HFF-Myc (cell line): ENCODE data around the gene PLCB3.

Experiments used
- DNase-seq: peaks from one replicate; pipeline ENCODE4 v3.0.0-alpha.2; 2011; ENCODE audit warnings: low read depth; ENCODE audit errors: extremely low read depth
- H3K4me3 ChIP-seq: replicated peaks from 2 replicates; pipeline ENCODE4 v1.5.1; 2011; ENCODE audit warnings: low read depth, mild to moderate bottlenecking, control low read depth, low read length
- CTCF ChIP-seq: IDR thresholded peaks from 2 replicates; pipeline ENCODE4 v1.5.1; 2012; ENCODE audit warnings: mild to moderate bottlenecking, low read depth, low read length, control low read depth; ENCODE audit errors: missing control alignments

PLCB3 gene

DNA sequence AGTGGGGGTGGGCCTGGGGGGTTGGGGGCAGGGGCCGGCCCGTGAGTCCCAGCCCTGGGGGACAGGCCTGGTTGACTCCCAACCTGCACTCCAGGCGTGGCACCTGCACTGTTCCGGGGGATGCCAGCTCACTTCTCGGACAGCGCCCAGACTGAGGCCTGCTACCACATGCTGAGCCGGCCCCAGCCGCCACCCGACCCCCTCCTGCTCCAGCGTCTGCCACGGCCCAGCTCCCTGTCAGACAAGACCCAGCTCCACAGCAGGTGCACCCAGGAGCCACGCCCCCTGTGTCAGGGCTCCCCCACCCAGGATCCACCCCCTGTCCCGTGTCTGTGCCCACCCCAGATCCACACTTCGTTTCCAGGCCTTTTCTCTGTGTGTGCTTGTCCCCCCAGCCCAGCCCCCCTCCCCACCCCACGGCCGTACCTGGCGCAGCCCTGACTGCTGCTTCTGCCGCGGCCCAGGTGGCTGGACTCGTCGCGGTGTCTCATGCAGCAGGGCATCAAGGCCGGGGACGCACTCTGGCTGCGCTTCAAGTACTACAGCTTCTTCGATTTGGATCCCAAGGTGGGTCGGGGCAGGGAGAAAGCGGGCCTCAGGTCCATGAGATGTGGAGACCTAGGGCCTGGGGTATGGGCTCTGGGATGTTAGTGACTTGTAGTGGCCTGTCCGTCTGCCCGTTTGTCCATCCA lies 40.0 kb upstream of the PLCB3 start:
- H3K4me3 ChIP-seq = no peak overlapping the region
- no peak for TF ChIP-seq CTCF
- DNase-seq = no peak

- TF ChIP-seq CTCF = no peak
- no peak overlapping the region for H3K4me3 ChIP-seq
- DNase-seq = no peak
Observed at GRCh38 chr11:64216879-64217278, 34.5 kb upstream of the PLCB3 start.

- DNase-seq = no peak
- TF ChIP-seq CTCF = no peak
- no peak overlapping the region for H3K4me3 ChIP-seq
Observed at GRCh38 chr11:64218628-64219353, 32.5 kb upstream of the PLCB3 start.

GRCh38 chr11:64219354-64219684 lies 32.0 kb upstream of the PLCB3 start:
- DNase-seq = no peak
- TF ChIP-seq CTCF = no peak
- no peak overlapping the region for H3K4me3 ChIP-seq

GRCh38 chr11:64219755-64220154 lies 31.6 kb upstream of the PLCB3 start:
- TF ChIP-seq CTCF = no peak
- no peak for DNase-seq
- no peak overlapping the region for H3K4me3 ChIP-seq

DNA sequence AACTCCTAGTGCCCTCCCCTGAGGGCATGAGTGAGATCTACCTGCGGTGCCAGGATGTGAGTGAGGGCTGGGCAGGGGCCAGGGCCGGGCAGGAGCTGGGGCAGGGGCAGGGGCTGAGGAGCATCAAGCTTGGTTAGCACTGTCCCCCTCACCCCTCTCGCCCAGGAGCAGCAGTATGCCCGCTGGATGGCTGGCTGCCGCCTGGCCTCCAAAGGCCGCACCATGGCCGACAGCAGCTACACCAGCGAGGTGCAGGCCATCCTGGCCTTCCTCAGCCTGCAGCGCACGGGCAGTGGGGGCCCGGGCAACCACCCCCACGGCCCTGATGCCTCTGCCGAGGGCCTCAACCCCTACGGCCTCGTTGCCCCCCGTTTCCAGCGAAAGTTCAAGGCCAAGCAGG lies 31.1 kb upstream of the PLCB3 start:
- DNase-seq = no peak
- H3K4me3 ChIP-seq = no peak overlapping the region
- no peak for TF ChIP-seq CTCF

- TF ChIP-seq CTCF = no peak
- no peak overlapping the region for H3K4me3 ChIP-seq
- no peak for DNase-seq
Observed at GRCh38 chr11:64220798-64221197, 30.5 kb upstream of the PLCB3 start.
